K562 (cell line): ENCODE measurements around the gene CAMK2B. TPM values are rescaled to one million over a fixed set of nuclear protein-coding genes. Genes with fewer than 3 reads are reported as not detected.
A peak's percentile ranks its signal among the peaks of the same experiment; 100 is the strongest.

Source experiments
- ATAC-seq: fragments of 200-7000 bp; cut with Tn5 transposase; 3 replicates; pipeline ENCODE4 v1.9.1; 2020; ENCODE audit warnings: moderate library complexity
- BruUV-seq: library from RNA; stranded (reverse); fragments of 400-500 nt; replicated peaks from 2 replicates; lab custom pipeline; 2021; lab: Mats Ljungman, UMichigan
- CTCF ChIA-PET: fragments of 300-600 bp; formaldehyde crosslinking; extraction: SDS; loops from one replicate; lab custom pipeline; 2021; ENCODE audit warnings: low intra/inter-chr PET ratio; lab: Yijun Ruan, JAX
- POLR2A ChIA-PET: fragments of 300-600, 350-650 bp; sonication (Branson Sonifier 250); formaldehyde crosslinking; extraction: SDS; loops from one replicate; lab custom pipeline; 2021; ENCODE audit warnings: antibody characterized with exemption, inconsistent platforms; lab: Yijun Ruan, JAX
- DNase-seq, 4 experiments: peaks; one replicate each; pipeline versions ENCODE4 v3.0.0 to v3.0.0-alpha.2; 2011 to 2018; ENCODE audit warnings: low spot score in 3 of 4, mixed read lengths in 3 of 4; ENCODE audit errors: extremely low read depth in 1 of 4
- FAIRE-seq: peaks from 2 replicates; lab custom pipeline; 2011; peaks lifted over from hg19 to GRCh38; lab: Jason Lieb, UNC
- H2AFZ ChIP-seq: 2 replicates; pipeline ENCODE4 v1.6.0; 2011; ENCODE audit warnings: low read depth, low read length, control low read depth, inconsistent platforms
- H3K27ac ChIP-seq: fragments of 200-600 bp; 3 replicates; pipeline ENCODE4 v1.8.0; 2011; ENCODE audit warnings: low read depth, mild to moderate bottlenecking, control low read depth, inconsistent platforms, low read length, moderate library complexity, mixed read lengths; ENCODE audit errors: extremely low read depth
- H3K27me3 ChIP-seq, 2 experiments: fragments of 300-600 bp in 1 of 2; 2 replicates in 1 of 2; 3 replicates in 1 of 2; pipeline versions ENCODE4 v1.6.0 to v1.8.0; 2011; ENCODE audit warnings: inconsistent platforms in 2 of 2, low read length in 2 of 2, mild to moderate bottlenecking in 1 of 2, mixed read lengths in 1 of 2, moderate library complexity in 1 of 2; ENCODE audit not compliant: control insufficient read depth in 2 of 2, insufficient read depth in 2 of 2
- H3K36me3 ChIP-seq: fragments of 300-600 bp; 3 replicates; pipeline ENCODE4 v1.8.0; 2011; ENCODE audit warnings: mild to moderate bottlenecking, low read length, inconsistent platforms; ENCODE audit not compliant: control insufficient read depth, insufficient read depth
- H3K4me1 ChIP-seq, 2 experiments: fragments of 200-600 bp in 1 of 2; replicated peaks in 1 of 2; 2 replicates in 1 of 2; 3 replicates in 1 of 2; pipeline versions ENCODE4 v1.5.1 to v1.8.0; 2011; ENCODE audit warnings: inconsistent platforms in 2 of 2, low read length in 2 of 2, mild to moderate bottlenecking in 1 of 2, mixed read lengths in 1 of 2, moderate library complexity in 1 of 2; ENCODE audit not compliant: control insufficient read depth in 2 of 2, insufficient read depth in 2 of 2
- H3K4me2 ChIP-seq: 2 replicates; pipeline ENCODE4 v1.6.1; 2011; ENCODE audit warnings: low read length, control low read depth, inconsistent platforms, mixed read lengths; ENCODE audit not compliant: insufficient read depth
- H3K4me3 ChIP-seq: fragments of 200-600 bp; sonication (generic), shearing (Covaris generic); 2 replicates; pipeline ENCODE4 v1.5.1; 2016; ENCODE audit warnings: control low read depth, inconsistent platforms
- H3K79me2 ChIP-seq: fragments of 200-600 bp; 3 replicates; pipeline ENCODE4 v1.8.0; 2011; ENCODE audit warnings: low read length, inconsistent platforms; ENCODE audit not compliant: control insufficient read depth, insufficient read depth
- H3K9ac ChIP-seq, 2 experiments: 2 replicates each; pipeline versions ENCODE4 v1.6.0 to v1.6.1; 2011; ENCODE audit warnings: low read depth in 2 of 2, low read length in 2 of 2, control low read depth in 1 of 2, inconsistent platforms in 1 of 2, mild to moderate bottlenecking in 1 of 2, mixed read lengths in 1 of 2; ENCODE audit not compliant: insufficient read depth in 1 of 2
- H3K9me1 ChIP-seq: one replicate; pipeline ENCODE4 v1.6.0; 2011; ENCODE audit warnings: inconsistent platforms, mild to moderate bottlenecking, low read length, moderate library complexity; ENCODE audit not compliant: control insufficient read depth, insufficient read depth
- H3K9me3 ChIP-seq: replicated peaks from 2 replicates; pipeline ENCODE4 v1.5.1; 2011; ENCODE audit warnings: low read depth, low read length, inconsistent platforms; ENCODE audit not compliant: control insufficient read depth, insufficient read depth
- H4K20me1 ChIP-seq: replicated peaks from 2 replicates; pipeline ENCODE4 v1.6.1; 2011; ENCODE audit warnings: low read length, inconsistent platforms, mixed read lengths; ENCODE audit not compliant: control insufficient read depth, insufficient read depth
- ARID2 ChIP-seq: fragments of 450-650 bp; IDR thresholded peaks from 2 replicates; pipeline ENCODE4 v1.6.1; 2017; ENCODE audit warnings: antibody characterized with exemption, mild to moderate bottlenecking
- EWSR1 ChIP-seq: fragments of 450-650 bp; IDR thresholded peaks from 2 replicates; pipeline ENCODE4 v1.6.1; 2018; ENCODE audit warnings: borderline replicate concordance, mild to moderate bottlenecking, low read depth, moderate library complexity; ENCODE audit not compliant: partially characterized antibody
- FOXA1 ChIP-seq: fragments of 450-650 bp; IDR thresholded peaks from 2 replicates; pipeline ENCODE4 v1.6.1; 2016; ENCODE audit warnings: mild to moderate bottlenecking, borderline replicate concordance
- KLF16 ChIP-seq: IDR thresholded peaks from 2 replicates; pipeline ENCODE4 v1.6.1; 2016; ENCODE audit warnings: antibody characterized with exemption
- OTX1 ChIP-seq: fragments of 450-650 bp; formaldehyde crosslinking; IDR thresholded peaks from 2 replicates; pipeline ENCODE4 v1.4.0; 2022; ENCODE audit warnings: mild to moderate bottlenecking
- POLR2AphosphoS2 ChIP-seq: IDR thresholded peaks from 2 replicates; pipeline ENCODE4 v1.6.1; 2012; ENCODE audit warnings: low read length, improper control_type of control experiment
- PREB ChIP-seq: sonication (generic); formaldehyde crosslinking; IDR thresholded peaks from 2 replicates; pipeline ENCODE4 v1.8.1; 2023; ENCODE audit warnings: mild to moderate bottlenecking, missing genetic modification reagents
- SP2 ChIP-seq: IDR thresholded peaks from 2 replicates; pipeline ENCODE4 v1.6.1; 2011; ENCODE audit warnings: mild to moderate bottlenecking, low read depth, low read length, moderate library complexity; ENCODE audit not compliant: poor library complexity, severe bottlenecking; ENCODE audit errors: extremely low read depth
- ZEB2 ChIP-seq: fragments of 450-650 bp; IDR thresholded peaks from 2 replicates; pipeline ENCODE4 v1.6.1; 2016
- ZNF184 ChIP-seq: sonication (generic); formaldehyde crosslinking; IDR thresholded peaks from 2 replicates; pipeline ENCODE4 v1.5.0; 2020; ENCODE audit warnings: missing genetic modification reagents
- ZNF280A ChIP-seq: fragments of 450-650 bp; IDR thresholded peaks from 2 replicates; pipeline ENCODE4 v1.6.1; 2018; ENCODE audit warnings: mild to moderate bottlenecking, low read depth; ENCODE audit not compliant: partially characterized antibody
- WGBS: fragments of 100-300 bp; shearing (Covaris generic); methylation state at CpG from one replicate; pipeline ENCODE4 v1.1.6; 2016; ENCODE audit warnings: low coverage, mixed read lengths; ENCODE audit not compliant: insufficient coverage; ENCODE audit errors: missing lambda C conversion rate; 5-methylcytosine and 5-hydroxymethylcytosine counted together
- in situ Hi-C: fragments of 300-500 bp; cut with MboI; formaldehyde crosslinking; loops from 4 replicates; pipeline ENCODE4 v1.15.0; 2018; ENCODE audit warnings: inconsistent platforms, mixed read lengths
- intact Hi-C: fragments of 100-400 bp; cut with micrococcal nuclease; formaldehyde crosslinking; loops from 2 replicates; pipeline ENCODE4 v1.14.2; 2022
- polyA plus RNA-seq, 8 experiments: library from polyadenylated mRNA; depleted of rRNA in 4 of 8; stranded (reverse) in 5 of 8; unstranded in 3 of 8; fragments of >200 nt; fragmentation: Nextera tagmentation in 2 of 8; fragmentation: Illumina TruSeq in 1 of 8; extraction: Ambion mirVana in 2 of 8; extraction: Trizol in 1 of 8; gene quantifications; 2 replicates each; pipeline versions ENCODE4 v1.2.1 to v1.2.3, GENCODE V29; 2011 to 2014; ENCODE audit warnings: inconsistent platforms in 1 of 8, missing spikeins in 1 of 8
- total RNA-seq, 7 experiments: library from RNA; depleted of rRNA in 6 of 7; stranded (reverse); fragments of >200 nt in 6 of 7; fragmentation: Illumina TruSeq in 2 of 7; extraction: Trizol in 2 of 7; gene quantifications; 2 replicates each; pipeline versions ENCODE4 v1.2.1 to v1.2.3, GENCODE V29; 2011 to 2021; ENCODE audit warnings: low replicate concordance in 1 of 7

CAMK2B gene
- total and polyA plus RNA-seq, 9 of the 15 experiments (the other 6 are each of a cell fraction or from before 2014, with no cell fraction given), result 0.04 to 0.09 (median 0.05) TPM; not detected in 4

GRCh38 chr7:44307905-44308595, 17.3 kb downstream of the CAMK2B start:
- CTCF ChIA-PET, result no interaction called here
- H3K79me2 ChIP-seq, result no peaks in the 10 kb centered on the region
- POLR2A ChIA-PET, result interaction anchor here (1.0 kb wide), 1 partner anchor 11 kb away, joined by 4 read pairs; no protein-coding TSS in a partner anchor
- no peak overlapping the region for H3K4me2 ChIP-seq
- no peaks in the 10 kb centered on the region for H3K36me3 ChIP-seq
- FAIRE-seq (no peak), DNase-seq (peak in 2 of 4 experiments; percentile 3 to 5), ATAC-seq (no peak)
- no peak overlapping the region for H3K27ac ChIP-seq
- H3K4me3 ChIP-seq, result no peak overlapping the region
- BruUV-seq, result no TSS peak
- TF ChIP-seq PREB (CRISPR knock-in tag) (no peak), KLF16 (no peak), SP2 (no peak), FOXA1 (no peak), POLR2AphosphoS2 (no peak), ZNF280A (no peak), ZEB2 (no peak), OTX1 (CRISPR knock-in tag) (no peak), EWSR1 (no peak), ZNF184 (CRISPR knock-in tag) (no peak), ARID2 (no peak)
- H3K27me3 ChIP-seq, result peaks cover 4 to 23% of the 10 kb centered on the region in 2 experiments; a peak in 4 of 5 replicates
- in situ Hi-C loops, result no loop called here
- peaks cover 0 to 17% of the 10 kb centered on the region in 2 experiments; a peak in 3 of 5 replicates for H3K4me1 ChIP-seq
- H3K9me3 ChIP-seq, result no peaks in the 10 kb centered on the region
- 21% methylated on average over 6 of the region's 8 CpGs for WGBS
- no peaks in the 10 kb centered on the region for H3K9me1 ChIP-seq
- no peak overlapping the region for H2AFZ ChIP-seq
- intact Hi-C loops, result no loop called here
- H3K9ac ChIP-seq, result no peak overlapping the region
- H4K20me1 ChIP-seq, result 0 out of 2 replicates have a peak, but pooled peaks cover 3% of the 10 kb centered on the region
